Lung (tissue), 12 donors: ENCODE data around the gene LRP5. TPM values are rescaled to one million over a fixed set of nuclear protein-coding genes. Genes with fewer than 3 reads are reported as not detected.
"Not testable (repeated sequence)": the region's sequence is repeated elsewhere in the genome, so short reads cannot be mapped to it uniquely, and the experiment has no call there.

Experiments used
- ATAC-seq: fragments of 200-7000 bp; cut with Tn5 transposase; one replicate; pipeline ENCODE4 v1.9.1; 2020; ENCODE audit warnings: moderate number of reproducible peaks; ENCODE audit not compliant: insufficient read depth, low FRiP score
- DNase-seq, 3 donors: peaks; one replicate each; pipeline ENCODE4 v3.0.0-alpha.2; 2013 to 2017
- H3K27ac ChIP-seq, 2 donors: one replicate each; pipeline ENCODE4 v1.5.1; 2013; ENCODE audit warnings: mild to moderate bottlenecking in 2 of 2, moderate library complexity in 2 of 2, control low read depth in 1 of 2, inconsistent platforms in 1 of 2, low read depth in 1 of 2, low read length in 1 of 2
- H3K27me3 ChIP-seq, 3 donors: one replicate each; pipeline ENCODE4 v1.5.1; 2013; ENCODE audit warnings: low read length in 2 of 3; ENCODE audit not compliant: control insufficient read depth in 3 of 3, insufficient read depth in 3 of 3
- H3K36me3 ChIP-seq, 4 donors: one replicate each; pipeline ENCODE4 v1.5.1; 2013; ENCODE audit warnings: low read length in 4 of 4, mild to moderate bottlenecking in 1 of 4, moderate library complexity in 1 of 4; ENCODE audit not compliant: control insufficient read depth in 4 of 4, insufficient read depth in 4 of 4
- H3K4me1 ChIP-seq, 5 donors: one replicate each; pipeline ENCODE4 v1.5.1; 2013; ENCODE audit warnings: low read length in 5 of 5, mild to moderate bottlenecking in 2 of 5, moderate library complexity in 1 of 5; ENCODE audit not compliant: control insufficient read depth in 5 of 5, insufficient read depth in 5 of 5
- H3K4me3 ChIP-seq: one replicate; pipeline ENCODE4 v1.5.1; 2013; ENCODE audit warnings: mild to moderate bottlenecking, control low read depth, moderate library complexity
- H3K9ac ChIP-seq, 2 donors: one replicate each; pipeline ENCODE4 v1.5.1; 2013; ENCODE audit warnings: low read length in 2 of 2, control low read depth in 1 of 2; ENCODE audit not compliant: insufficient read depth in 1 of 2
- H3K9me3 ChIP-seq, 4 donors: one replicate each; pipeline ENCODE4 v1.5.1; 2013; ENCODE audit warnings: low read length in 3 of 4, mild to moderate bottlenecking in 1 of 4, moderate library complexity in 1 of 4; ENCODE audit not compliant: control insufficient read depth in 4 of 4, insufficient read depth in 3 of 4
- CTCF ChIP-seq: IDR thresholded peaks from 2 replicates; pipeline ENCODE4 v1.5.1; 2012; ENCODE audit warnings: mild to moderate bottlenecking; ENCODE audit errors: control extremely low read depth, extremely low read depth
- WGBS, 2 donors: extraction: QIAGEN DNeasy Blood & Tissue Kit; methylation state at CpG; one replicate each; pipeline ENCODE4 v1.1.7; 2013; 5-methylcytosine and 5-hydroxymethylcytosine counted together
- polyA plus RNA-seq, 2 donors: library from polyadenylated mRNA; stranded (reverse); fragments of 200-250 nt; gene quantifications; one replicate each; pipeline ENCODE4 v1.2.1, GENCODE V29; 2013
- total RNA-seq, 2 donors: library from RNA; depleted of rRNA in 1 of 2; stranded (reverse); fragments of >200 nt in 1 of 2; gene quantifications; one replicate each; pipeline ENCODE4 v1.2.1, GENCODE V29; 2014 to 2021
- donor health status: control.
- donor health status: control.
- donor health status: Bipolar disorder and iron deficiency.
- donor health status: healthy.
- donor health status: DM: yes; HTN: yes; CAD: no.

Gene LRP5
- total and polyA plus RNA-seq, 4 donors, result 33.7 to 76.4 (median 63.2) TPM

DNA sequence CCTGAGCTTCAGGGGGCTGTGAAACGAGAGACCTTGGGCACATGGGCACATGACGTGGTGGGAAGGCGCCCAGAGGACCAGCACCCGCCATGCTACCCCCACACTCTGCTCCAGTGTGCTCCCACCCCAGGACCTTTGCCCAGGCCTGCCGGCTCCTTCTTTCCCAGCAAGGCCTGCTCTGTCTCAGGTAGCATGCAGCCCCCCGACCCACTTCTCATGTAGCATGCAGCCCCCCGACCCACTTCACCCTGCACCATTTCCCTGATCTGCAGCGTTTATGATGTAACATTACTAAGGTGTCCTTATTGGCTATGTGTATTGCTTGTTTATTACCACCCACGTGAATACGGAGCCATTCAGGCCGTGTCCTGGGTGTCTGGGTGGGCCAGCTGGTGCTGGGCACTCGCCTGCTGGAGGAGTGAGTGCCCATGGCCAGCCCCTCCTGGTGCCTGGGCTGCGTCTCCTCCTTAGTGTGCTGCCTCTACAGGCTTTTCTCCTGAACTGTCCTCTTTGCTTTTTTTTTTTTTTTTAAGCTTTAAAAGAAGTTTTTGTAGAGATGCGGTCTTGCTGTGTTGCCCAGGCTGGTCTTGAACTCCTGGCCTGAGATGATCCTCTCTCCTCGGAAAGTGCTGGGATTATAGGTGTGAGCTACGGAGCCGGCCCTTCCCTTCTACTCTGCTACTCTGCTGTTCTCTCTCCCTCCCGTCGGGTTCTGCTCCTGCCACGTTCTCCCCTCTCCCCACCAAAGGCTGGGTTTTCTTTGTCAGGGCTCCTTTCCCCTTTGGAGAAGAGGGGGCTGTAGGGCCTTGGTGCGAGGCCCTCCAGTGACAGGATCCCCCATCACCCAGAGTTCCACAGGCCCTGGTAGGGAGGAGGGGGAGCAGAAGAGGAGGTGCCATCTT, 29.4 kb downstream of the LRP5 start:
- Histone ChIP-seq H3K9ac (no peak overlapping the region), H3K27me3 (no peaks in the 10 kb centered on the region), H3K4me1 (peaks cover 0 to 30% (median 26%) of the 10 kb centered on the region in 5 donors), H3K9me3 (no peaks in the 10 kb centered on the region), H3K27ac (peak overlapping the region; percentile 24 to 87), H3K4me3 (no peak overlapping the region), H3K36me3 (no peaks in the 10 kb centered on the region)
- no peak for ATAC-seq
- no peak for TF ChIP-seq CTCF
- WGBS, 2 donors, result 69 to 80% methylated on average over 21 of the region's 21 CpGs
- no peak for DNase-seq

DNA sequence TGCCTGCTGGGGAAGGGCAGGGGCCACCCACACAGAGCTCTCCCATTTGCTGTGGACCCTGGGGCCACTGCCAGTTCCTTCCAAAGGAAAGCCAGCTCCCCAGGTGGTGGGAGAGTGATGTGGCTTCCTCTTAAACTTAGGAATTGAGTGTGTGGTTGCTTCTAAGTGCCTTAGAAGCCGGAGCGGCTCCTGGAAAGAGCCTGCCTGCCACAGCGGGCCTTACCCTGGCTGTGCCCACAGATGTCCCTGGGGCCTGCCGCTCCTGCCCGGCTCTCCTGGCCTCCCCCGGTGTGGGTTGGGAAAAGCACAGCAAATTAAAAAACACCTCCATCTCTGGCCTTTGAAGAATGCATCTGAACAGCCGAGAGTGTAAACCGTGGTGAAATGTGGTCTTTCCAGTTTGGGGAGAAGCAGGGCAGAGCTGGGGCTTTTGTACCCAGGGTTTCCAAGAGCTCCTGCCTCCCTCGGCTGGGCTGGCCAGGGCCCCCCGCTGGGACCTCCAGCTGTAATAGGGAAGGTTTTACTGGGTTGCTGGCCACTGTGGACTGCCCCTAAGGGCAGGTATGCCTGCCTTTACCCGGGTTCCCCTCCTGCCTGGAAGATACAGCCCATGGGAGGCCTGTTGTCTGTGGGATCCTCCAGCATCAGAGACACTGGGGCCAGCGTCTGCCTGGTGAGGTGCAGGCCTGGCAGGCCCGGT, 30.2 kb downstream of the LRP5 start:
- no peaks in the 10 kb centered on the region for H3K27me3 ChIP-seq
- H3K27ac ChIP-seq, result peak overlapping the region; percentile 24 to 87
- H3K36me3 ChIP-seq, result no peaks in the 10 kb centered on the region
- ATAC-seq (peak; percentile 29), DNase-seq (peak; percentile 76 to 88 (median 78))
- no peak overlapping the region for H3K4me3 ChIP-seq
- 67 to 80% methylated on average over 13 of the region's 13 CpGs for WGBS, 2 donors
- no peak overlapping the region for H3K9ac ChIP-seq
- no peak for TF ChIP-seq CTCF
- H3K4me1 ChIP-seq, result peaks cover 0 to 36% (median 26%) of the 10 kb centered on the region in 5 donors
- H3K9me3 ChIP-seq, result no peaks in the 10 kb centered on the region

- Histone ChIP-seq H3K9ac (no peak overlapping the region), H3K9me3 (no peaks in the 10 kb centered on the region), H3K27me3 (no peaks in the 10 kb centered on the region), H3K4me1 (peaks cover 0 to 37% (median 26%) of the 10 kb centered on the region in 5 donors), H3K36me3 (no peaks in the 10 kb centered on the region), H3K4me3 (no peak overlapping the region), H3K27ac (peak overlapping the region in 1 of 2 donors; percentile 87)
- ATAC-seq, result no peak
- DNase-seq, result no peak
- WGBS, 2 donors, result 77 to 83% methylated on average over 14 of the region's 14 CpGs
- no peak for TF ChIP-seq CTCF
These were observed 31.4 kb downstream of the LRP5 start for GRCh38 chr11:68343761-68344256.

- H3K27me3 ChIP-seq, H3K27ac ChIP-seq, DNase-seq, H3K9me3 ChIP-seq, H3K9ac ChIP-seq, H3K4me3 ChIP-seq, ATAC-seq, H3K36me3 ChIP-seq: not testable (repeated sequence)
- 91 to 97% methylated on average over 7 of the region's 7 CpGs for WGBS, 2 donors
- H3K4me1 ChIP-seq, result peaks cover 0 to 37% (median 26%) of the 10 kb centered on the region in 5 donors
These were observed 32.4 kb downstream of the LRP5 start for GRCh38 chr11:68344821-68345220.
